Measurements from ENCODE around the gene EXOC6B. TPM values are rescaled to one million over a fixed set of nuclear protein-coding genes. Genes with fewer than 3 reads are reported as not detected.

Gene EXOC6B
- total and polyA plus RNA-seq, 10 of the 15 experiments (the other 5 are each of a cell fraction or from before 2014, with no cell fraction given), result 0.23 to 2.2 (median 1.2) TPM

DNA sequence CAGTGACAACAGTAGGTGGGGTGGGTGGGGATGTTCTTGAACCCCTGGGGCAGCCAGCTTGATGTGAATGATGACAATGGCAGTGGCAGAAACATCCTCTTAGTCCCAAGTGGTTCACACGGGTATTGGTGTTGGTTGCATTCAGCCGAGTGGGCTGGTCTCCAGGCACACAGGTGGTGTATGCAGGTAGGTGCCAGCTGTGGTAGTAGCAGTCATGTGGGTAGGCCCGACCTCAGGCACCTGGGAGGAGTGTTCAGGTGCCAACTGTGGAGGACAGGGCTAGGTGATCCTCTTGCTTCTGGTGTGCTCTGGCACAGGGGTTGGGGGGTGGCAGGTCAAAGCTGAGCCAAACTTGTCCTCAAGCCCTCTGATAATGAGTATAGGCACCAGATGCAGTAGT is 350.6 kb downstream of the EXOC6B start:
- no peaks in the 10 kb centered on the region for H3K27me3 ChIP-seq (replicated peaks in 1 of 2; ENCODE audit: control insufficient read depth in 2 of 2, insufficient read depth in 2 of 2, low read length in 1 of 2)
- no peaks in the 10 kb centered on the region; the same call in 2 of the 3 replicates for H3K9me3 ChIP-seq (replicated peaks; ENCODE audit: control insufficient read depth, insufficient read depth, low read length)
- WGBS (ENCODE audit: insufficient coverage, insufficient replicate concordance, low lambda C conversion rate, missing lambda C conversion rate), result 45% methylated on average over 3 of the region's 3 CpGs
- no peaks in the 10 kb centered on the region for H3K79me2 ChIP-seq (ENCODE audit: control insufficient read depth, insufficient read depth, low read length)
- in situ Hi-C loops (cut with MboI), result no loop called here
- no peak overlapping the region for H2AFZ ChIP-seq (ENCODE audit: control insufficient read depth, low read depth, low read length)
- H3K4me1 ChIP-seq (ENCODE audit: control insufficient read depth, insufficient read depth, low read length), result no peaks in the 10 kb centered on the region
- no peak overlapping the region for H3K4me2 ChIP-seq (ENCODE audit: control insufficient read depth, insufficient read depth)
- H3K4me3 ChIP-seq, result no peak overlapping the region
- no peaks in the 10 kb centered on the region for H3K36me3 ChIP-seq (ENCODE audit: control insufficient read depth in 2 of 2, insufficient read depth in 2 of 2, low read length in 1 of 2)
- no peak overlapping the region for H3K9ac ChIP-seq (ENCODE audit: control insufficient read depth, insufficient read depth, low read length)
- BruUV-seq (replicated peaks), result no TSS peak
- FAIRE-seq, result no peak
- no peak for ATAC-seq
- SMC1A ChIA-PET (ENCODE audit: uncharacterized antibody, unreplicated experiment), result no interaction called here
- DNase-seq (ENCODE audit: low read depth, low spot score), result no peak
- no peak for TF ChIP-seq RBBP5 (conservative IDR thresholded peaks at IDR 0.05)
- no peak for TF ChIP-seq NRF1 (conservative IDR thresholded peaks at IDR 0.05; ENCODE audit: low read depth, low read length)
- no peak for TF ChIP-seq NBN (IDR thresholded peaks at IDR 0.05)
- no peak for TF ChIP-seq IKZF2 (IDR thresholded peaks at IDR 0.05)
- TF ChIP-seq IRF4 (IDR thresholded peaks at IDR 0.05; ENCODE audit: low read depth, low read length), result no peak
- TF ChIP-seq SRF (IDR thresholded peaks at IDR 0.05; ENCODE audit: low read depth in 2 of 2, low read length in 2 of 2), result no peak
- TF ChIP-seq SMAD1 (IDR thresholded peaks at IDR 0.05; ENCODE audit: low read depth, partially characterized antibody), result no peak
- TF ChIP-seq ZNF622 (IDR thresholded peaks at IDR 0.05), result no peak
- RAD21 ChIA-PET (ENCODE audit: unreplicated experiment), result no interaction called here
- H4K20me1 ChIP-seq (ENCODE audit: control insufficient read depth, insufficient read depth), result no peaks in the 10 kb centered on the region
- CTCF ChIA-PET, result no interaction called here
- POLR2A ChIA-PET, result no interaction called here
- H3K27ac ChIP-seq (ENCODE audit: control insufficient read depth, insufficient read depth), result no peak overlapping the region
- intact Hi-C loops (cut with micrococcal nuclease; ENCODE audit: unreplicated experiment), result no loop called here

DNA sequence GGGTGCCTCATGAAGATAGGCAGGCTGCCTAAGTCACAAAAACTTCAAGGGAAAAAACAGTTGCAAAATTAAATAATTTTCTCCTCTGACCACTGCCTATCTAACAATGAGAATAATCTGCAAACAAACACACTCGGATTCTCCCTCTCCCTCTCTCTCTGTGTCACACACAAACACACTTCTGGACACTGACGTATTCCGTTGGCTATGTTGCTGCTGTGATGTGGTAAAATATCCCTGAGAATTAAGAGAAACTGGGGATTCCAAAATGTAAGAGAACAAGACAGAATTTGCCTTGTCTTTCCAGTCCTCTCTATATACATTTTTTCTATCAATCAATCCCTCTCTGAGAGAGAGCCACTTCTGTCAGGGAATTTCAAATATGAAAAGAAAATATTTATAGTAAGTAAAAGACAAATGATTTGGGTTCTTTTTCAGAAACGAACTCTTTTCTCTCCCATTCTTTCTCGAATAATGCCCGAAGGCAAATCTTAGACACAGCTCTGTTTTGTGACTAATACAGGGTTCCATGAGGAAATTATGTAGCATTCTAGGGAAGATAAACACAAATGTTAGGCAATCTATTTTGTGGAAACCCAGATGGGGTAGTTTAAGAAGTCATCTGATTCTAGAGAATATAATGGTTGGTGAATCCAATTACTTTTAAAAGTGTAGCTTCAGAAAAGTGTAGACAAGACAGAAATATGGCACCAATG is 367.9 kb downstream of the EXOC6B start:
- no TSS peak for BruUV-seq (replicated peaks)
- H2AFZ ChIP-seq (ENCODE audit: control insufficient read depth, low read depth, low read length), result no peak overlapping the region
- ChIA-PET POLR2A (no interaction called here), SMC1A (ENCODE audit: uncharacterized antibody, unreplicated experiment) (no interaction called here), RAD21 (ENCODE audit: unreplicated experiment) (no interaction called here), CTCF (no interaction called here)
- WGBS (ENCODE audit: insufficient coverage, insufficient replicate concordance, low lambda C conversion rate, missing lambda C conversion rate), result 44% methylated on average over 6 of the region's 6 CpGs
- FAIRE-seq (no peak), ATAC-seq (no peak), DNase-seq (ENCODE audit: low read depth, low spot score) (no peak)
- H3K9me3 ChIP-seq (replicated peaks; ENCODE audit: control insufficient read depth, insufficient read depth, low read length), result no peaks in the 10 kb centered on the region
- no peak overlapping the region for H3K27ac ChIP-seq (ENCODE audit: control insufficient read depth, insufficient read depth)
- no peaks in the 10 kb centered on the region for H3K4me1 ChIP-seq (ENCODE audit: control insufficient read depth, insufficient read depth, low read length)
- H3K4me2 ChIP-seq (ENCODE audit: control insufficient read depth, insufficient read depth), result no peak overlapping the region
- H3K36me3 ChIP-seq (ENCODE audit: control insufficient read depth in 2 of 2, insufficient read depth in 2 of 2, low read length in 1 of 2), result no peaks in the 10 kb centered on the region
- in situ Hi-C loops (cut with MboI) (no loop called here), intact Hi-C loops (cut with micrococcal nuclease; ENCODE audit: unreplicated experiment) (no loop called here)
- no peaks in the 10 kb centered on the region for H3K27me3 ChIP-seq (replicated peaks in 1 of 2; ENCODE audit: control insufficient read depth in 2 of 2, insufficient read depth in 2 of 2, low read length in 1 of 2)
- H3K79me2 ChIP-seq (ENCODE audit: control insufficient read depth, insufficient read depth, low read length), result no peaks in the 10 kb centered on the region
- no peak overlapping the region for H3K4me3 ChIP-seq
- H3K9ac ChIP-seq (ENCODE audit: control insufficient read depth, insufficient read depth, low read length), result no peak overlapping the region
- no peaks in the 10 kb centered on the region for H4K20me1 ChIP-seq (ENCODE audit: control insufficient read depth, insufficient read depth)
- TF ChIP-seq TARDBP (IDR thresholded peaks at IDR 0.05; ENCODE audit: borderline replicate concordance) (no peak), NFXL1 (IDR thresholded peaks at IDR 0.05; ENCODE audit: borderline replicate concordance) (no peak), SMC3 (IDR thresholded peaks at IDR 0.05; ENCODE audit: borderline replicate concordance, low read length) (no peak), ZNF207 (IDR thresholded peaks at IDR 0.05; ENCODE audit: borderline replicate concordance) (no peak)

Data from GM12878 (cell line).